Right atrium auricular region (tissue), 2 donors: ENCODE results near the gene RSBN1. TPM values are rescaled to one million over a fixed set of nuclear protein-coding genes. Genes with fewer than 3 reads are reported as not detected.

ENCODE experiments used
- DNase-seq: peaks from one replicate; pipeline ENCODE4 v3.0.0-alpha.2; 2019; ENCODE audit warnings: low spot score
- H3K27ac ChIP-seq, 2 donors: fragments of 200-600 bp; sonication (generic); 1 replicate in 1 of 2; 2 replicates in 1 of 2; pipeline ENCODE4 v1.5.1; 2016 to 2019
- H3K27me3 ChIP-seq, 2 donors: fragments of 200-600 bp; sonication (generic); one replicate each; pipeline versions ENCODE4 v1.5.1 to v1.6.0; 2017 to 2019
- H3K36me3 ChIP-seq: fragments of 200-600 bp; sonication (generic); one replicate; pipeline ENCODE4 v1.5.1; 2016
- H3K4me1 ChIP-seq, 2 donors: fragments of 200-600 bp; sonication (generic); one replicate each; pipeline versions ENCODE4 v1.5.1 to v1.6.0; 2017 to 2019
- H3K4me3 ChIP-seq, 2 donors: fragments of 200-600 bp; sonication (generic); 1 replicate in 1 of 2; 2 replicates in 1 of 2; pipeline ENCODE4 v1.5.1; 2017 to 2019; ENCODE audit warnings: mild to moderate bottlenecking in 1 of 2, moderate library complexity in 1 of 2
- H3K9me3 ChIP-seq, 2 donors: fragments of 200-600 bp; sonication (generic); one replicate each; pipeline ENCODE4 v1.5.1; 2019
- total RNA-seq, 2 donors: library from RNA; depleted of rRNA; stranded (reverse); fragments of >200 nt; gene quantifications; one replicate each; pipeline ENCODE4 v1.1.0, GENCODE V29; 2016
- TF ChIP-seq, protein P1 (sequence below), 2 donors: fragments of 200-600 bp; sonication (generic); IDR thresholded peaks; one replicate each; pipeline ENCODE4 v1.5.1; 2019; ENCODE audit warnings: antibody characterized with exemption in 2 of 2

Gene RSBN1
- total RNA-seq, 2 donors from 2014 or later, result 9.6 to 13.9 TPM

DNA sequence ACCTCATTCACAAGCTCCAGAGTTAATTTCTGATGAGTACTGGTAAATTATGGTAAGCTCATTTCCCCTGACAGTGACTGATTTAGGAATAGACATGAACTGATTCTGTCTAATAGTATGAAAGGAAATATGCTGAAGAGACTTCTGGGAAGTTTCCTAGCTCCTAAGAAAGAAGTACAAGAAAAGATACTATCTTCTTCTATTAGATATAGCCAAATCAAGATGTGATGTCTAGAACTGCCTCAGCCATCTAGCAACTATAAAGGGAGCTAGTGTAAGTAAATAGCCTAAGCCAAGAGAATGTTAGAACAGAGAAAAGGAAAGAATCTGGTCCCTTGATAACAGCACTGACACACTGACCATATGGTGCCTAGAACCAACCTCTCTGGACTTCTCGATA lies 42.2 kb downstream of the RSBN1 start:
- Histone ChIP-seq H3K4me3 (no peak overlapping the region), H3K27me3 (no peaks in the 10 kb centered on the region), H3K9me3 (no peaks in the 10 kb centered on the region), H3K4me1 (no peaks in the 10 kb centered on the region), H3K27ac (no peak overlapping the region), H3K36me3 (peaks cover 28% of the 10 kb centered on the region)
- DNase-seq, result no peak
- TF ChIP-seq, protein P1, sequence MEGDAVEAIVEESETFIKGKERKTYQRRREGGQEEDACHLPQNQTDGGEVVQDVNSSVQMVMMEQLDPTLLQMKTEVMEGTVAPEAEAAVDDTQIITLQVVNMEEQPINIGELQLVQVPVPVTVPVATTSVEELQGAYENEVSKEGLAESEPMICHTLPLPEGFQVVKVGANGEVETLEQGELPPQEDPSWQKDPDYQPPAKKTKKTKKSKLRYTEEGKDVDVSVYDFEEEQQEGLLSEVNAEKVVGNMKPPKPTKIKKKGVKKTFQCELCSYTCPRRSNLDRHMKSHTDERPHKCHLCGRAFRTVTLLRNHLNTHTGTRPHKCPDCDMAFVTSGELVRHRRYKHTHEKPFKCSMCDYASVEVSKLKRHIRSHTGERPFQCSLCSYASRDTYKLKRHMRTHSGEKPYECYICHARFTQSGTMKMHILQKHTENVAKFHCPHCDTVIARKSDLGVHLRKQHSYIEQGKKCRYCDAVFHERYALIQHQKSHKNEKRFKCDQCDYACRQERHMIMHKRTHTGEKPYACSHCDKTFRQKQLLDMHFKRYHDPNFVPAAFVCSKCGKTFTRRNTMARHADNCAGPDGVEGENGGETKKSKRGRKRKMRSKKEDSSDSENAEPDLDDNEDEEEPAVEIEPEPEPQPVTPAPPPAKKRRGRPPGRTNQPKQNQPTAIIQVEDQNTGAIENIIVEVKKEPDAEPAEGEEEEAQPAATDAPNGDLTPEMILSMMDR (IDR thresholded peaks at IDR 0.05), result no peak

DNA sequence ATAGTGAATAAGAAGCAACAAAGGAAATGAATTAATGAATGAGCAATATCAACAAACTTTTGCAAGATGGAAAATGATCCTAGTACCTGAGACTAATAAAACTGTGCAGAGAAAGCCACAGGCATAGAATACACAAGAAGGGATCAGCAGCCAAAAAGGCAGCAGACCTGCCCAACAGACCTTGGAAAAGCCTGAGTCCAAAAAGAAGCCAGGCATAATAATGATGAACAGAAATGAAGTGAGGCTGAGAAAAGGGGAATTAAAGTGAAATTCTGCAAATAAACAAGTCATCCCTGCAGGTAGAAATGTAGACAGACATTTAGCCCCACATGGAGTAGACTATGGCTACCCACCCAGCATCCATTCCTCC lies 42.7 kb downstream of the RSBN1 start:
- Histone ChIP-seq H3K9me3 (no peaks in the 10 kb centered on the region), H3K4me1 (no peaks in the 10 kb centered on the region), H3K27me3 (no peaks in the 10 kb centered on the region), H3K36me3 (peaks cover 27% of the 10 kb centered on the region), H3K27ac (no peak overlapping the region), H3K4me3 (no peak overlapping the region)
- DNase-seq, result no peak
- TF ChIP-seq, protein P1 (IDR thresholded peaks at IDR 0.05), result no peak

DNA sequence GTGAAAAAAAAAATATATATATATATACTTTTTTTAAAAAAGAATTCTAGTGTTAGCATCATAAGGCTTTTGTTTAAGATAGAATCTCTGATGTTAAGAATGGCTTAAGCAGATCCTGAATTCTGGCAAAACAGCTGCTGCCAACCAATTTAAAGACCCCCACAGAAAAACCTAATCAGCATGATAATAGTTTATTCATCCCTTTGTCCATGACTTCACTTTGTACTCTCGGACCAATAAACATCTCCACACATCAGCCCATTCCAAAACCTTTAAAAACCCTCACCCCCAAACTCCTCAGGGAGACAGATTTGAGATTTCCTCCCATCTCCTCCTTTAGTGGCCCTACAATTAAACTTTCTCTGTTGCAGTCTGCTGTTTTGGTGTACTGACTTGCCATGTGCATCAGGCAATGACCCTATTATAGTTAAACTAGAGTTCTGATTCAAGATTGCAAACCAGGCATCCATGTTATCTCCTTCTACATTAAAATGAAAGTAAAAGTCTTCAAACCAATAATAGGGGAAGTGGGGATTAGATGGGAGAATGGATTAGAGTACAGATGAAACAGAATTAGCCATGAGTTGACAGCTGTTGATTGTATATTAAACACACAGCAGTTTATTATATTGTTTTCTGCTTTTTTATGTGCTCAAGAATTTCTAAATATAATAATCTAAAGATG lies 43.2 kb downstream of the RSBN1 start:
- Histone ChIP-seq H3K36me3 (peaks cover 24% of the 10 kb centered on the region), H3K27ac (no peak overlapping the region), H3K9me3 (no peaks in the 10 kb centered on the region), H3K4me1 (no peaks in the 10 kb centered on the region), H3K27me3 (no peaks in the 10 kb centered on the region), H3K4me3 (no peak overlapping the region)
- no peak for DNase-seq
- TF ChIP-seq, protein P1 (IDR thresholded peaks at IDR 0.05), result no peak

DNA sequence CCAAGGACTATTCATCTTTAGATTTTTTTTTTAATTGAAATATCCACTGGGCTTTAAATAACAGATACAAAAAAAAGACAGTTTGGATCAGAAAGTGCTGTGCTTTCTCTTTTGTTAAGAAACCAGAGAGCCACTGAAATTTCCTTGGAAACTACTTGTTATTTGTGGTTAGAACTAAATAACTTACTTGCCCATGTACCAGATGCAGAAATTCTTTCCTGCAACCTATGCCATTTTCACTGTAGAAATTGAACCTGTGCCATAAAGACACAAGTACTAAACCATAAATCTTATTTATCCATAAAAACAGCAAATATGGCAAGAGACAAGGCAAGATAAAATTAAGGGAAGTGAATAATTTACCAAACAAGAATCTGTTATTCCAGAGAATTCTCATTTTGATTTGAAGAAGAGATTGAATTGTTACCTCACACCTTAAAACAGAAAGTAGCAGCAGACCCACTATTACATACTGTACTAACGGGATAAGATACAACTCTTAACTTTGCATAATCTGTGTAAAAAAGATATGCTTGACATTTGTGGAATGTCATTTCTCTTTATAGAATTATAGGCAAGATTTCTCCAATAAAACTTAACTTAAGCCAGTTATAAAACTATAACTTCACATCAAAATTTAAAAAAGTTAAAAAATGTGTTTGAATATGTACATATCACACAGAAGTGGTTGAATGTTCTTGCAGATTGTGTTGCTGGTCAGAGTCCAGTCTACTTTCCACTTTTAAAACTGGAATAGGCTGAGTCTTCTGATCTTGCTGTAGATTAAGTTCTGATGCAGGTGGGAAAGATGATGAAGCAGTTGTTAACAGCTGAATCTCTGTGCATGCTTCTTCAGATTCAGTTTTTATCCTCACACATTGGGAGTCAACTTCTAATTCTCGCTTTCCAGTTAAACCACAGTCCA lies 46.7 kb downstream of the RSBN1 start:
- Histone ChIP-seq H3K4me1 (no peaks in the 10 kb centered on the region), H3K27me3 (no peaks in the 10 kb centered on the region), H3K4me3 (no peak overlapping the region), H3K27ac (no peak overlapping the region), H3K36me3 (peaks cover 24% of the 10 kb centered on the region), H3K9me3 (no peaks in the 10 kb centered on the region)
- TF ChIP-seq, protein P1 (IDR thresholded peaks at IDR 0.05), result no peak
- no peak for DNase-seq

DNA sequence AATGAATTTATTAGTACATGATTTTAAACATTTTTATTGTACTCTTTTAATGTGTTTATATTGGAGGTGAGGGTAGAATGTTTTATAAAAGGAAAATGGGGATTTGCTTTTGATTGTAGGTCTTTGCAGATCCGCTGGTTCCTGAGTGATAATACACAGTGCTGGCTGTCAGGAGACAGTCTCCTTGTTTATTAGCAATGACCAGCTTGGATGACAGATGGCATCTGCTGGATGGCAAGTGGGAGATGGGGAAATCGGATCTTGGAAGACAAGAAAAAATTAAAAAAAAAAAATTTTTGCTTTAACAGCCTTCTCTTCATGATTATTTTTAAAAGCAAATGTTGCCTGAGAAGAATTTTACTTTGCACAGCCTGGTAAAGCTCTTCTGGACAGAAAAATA lies 48.6 kb downstream of the RSBN1 start:
- TF ChIP-seq, protein P1 (IDR thresholded peaks at IDR 0.05), result no peak
- Histone ChIP-seq H3K36me3 (peaks cover 24% of the 10 kb centered on the region), H3K4me1 (no peaks in the 10 kb centered on the region), H3K9me3 (no peaks in the 10 kb centered on the region), H3K27ac (no peak overlapping the region), H3K27me3 (no peaks in the 10 kb centered on the region), H3K4me3 (no peak overlapping the region)
- no peak for DNase-seq
